Skeletal muscle tissue (tissue), 4 donors: Measurements from ENCODE around the gene UBE2U. TPM values are rescaled to one million over a fixed set of nuclear protein-coding genes. Genes with fewer than 3 reads are reported as not detected.

Source experiments
- H3K27ac ChIP-seq: one replicate; pipeline ENCODE4 v1.7.0; 2013; ENCODE audit warnings: mild to moderate bottlenecking, low read depth, low read length, inconsistent platforms
- H3K27me3 ChIP-seq, 3 donors: one replicate each; pipeline ENCODE4 v1.7.0; 2013; ENCODE audit warnings: low read length in 3 of 3; ENCODE audit not compliant: control insufficient read depth in 3 of 3, insufficient read depth in 3 of 3
- H3K36me3 ChIP-seq, 3 donors: one replicate each; pipeline ENCODE4 v1.7.0; 2013; ENCODE audit warnings: low read length in 3 of 3; ENCODE audit not compliant: control insufficient read depth in 3 of 3, insufficient read depth in 3 of 3
- H3K4me1 ChIP-seq, 3 donors: one replicate each; pipeline ENCODE4 v1.7.0; 2013; ENCODE audit warnings: low read length in 3 of 3, mild to moderate bottlenecking in 3 of 3; ENCODE audit not compliant: control insufficient read depth in 3 of 3, insufficient read depth in 3 of 3
- H3K4me3 ChIP-seq, 3 donors: one replicate each; pipeline ENCODE4 v1.7.0; 2013; ENCODE audit warnings: low read length in 3 of 3
- H3K9ac ChIP-seq, 3 donors: one replicate each; pipeline ENCODE4 v1.7.0; 2013; ENCODE audit warnings: low read length in 3 of 3, mild to moderate bottlenecking in 3 of 3, moderate library complexity in 2 of 3, low read depth in 1 of 3
- H3K9me3 ChIP-seq, 3 donors: one replicate each; pipeline ENCODE4 v1.7.0; 2013; ENCODE audit warnings: low read length in 3 of 3; ENCODE audit not compliant: control insufficient read depth in 3 of 3
- total RNA-seq: library from RNA; depleted of rRNA; stranded (reverse); fragments of >200 nt; gene quantifications from one replicate; pipeline ENCODE4 v1.2.3, GENCODE V29; 2014
- donor health status: Osteomylitis.

Gene UBE2U
- total RNA-seq, 1 donor from 2014 or later: not detected

DNA sequence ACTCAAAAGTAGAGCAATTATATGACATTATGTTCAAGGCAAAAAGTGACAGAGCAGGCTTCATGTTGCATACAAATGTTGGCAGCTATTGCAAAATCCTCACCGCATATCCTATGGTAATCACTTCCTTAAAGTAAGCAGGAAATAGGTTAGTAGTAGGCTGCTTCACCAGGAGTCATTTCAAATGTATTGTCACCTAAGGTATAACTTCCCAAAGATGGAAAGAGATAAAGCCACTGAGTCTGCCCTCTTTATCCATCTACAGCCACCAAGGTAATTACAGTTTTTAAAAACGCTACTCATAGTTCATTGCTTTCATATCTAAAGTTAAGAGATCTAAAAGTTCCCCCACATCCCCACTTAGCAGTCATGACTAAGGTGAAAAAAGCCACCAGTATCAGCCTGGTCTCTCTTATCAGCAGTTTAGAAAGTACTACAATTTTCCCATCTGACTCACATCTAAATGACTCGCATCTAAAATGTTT lies 31.6 kb upstream of the UBE2U start:
- Histone ChIP-seq H3K4me3 (no peak overlapping the region), H3K36me3 (no peaks in the 10 kb centered on the region), H3K27me3 (no peaks in the 10 kb centered on the region), H3K4me1 (peaks cover 5 to 8% (median 6%) of the 10 kb centered on the region in 3 donors), H3K9ac (no peak overlapping the region), H3K9me3 (no peaks in the 10 kb centered on the region), H3K27ac (no peak overlapping the region)

DNA sequence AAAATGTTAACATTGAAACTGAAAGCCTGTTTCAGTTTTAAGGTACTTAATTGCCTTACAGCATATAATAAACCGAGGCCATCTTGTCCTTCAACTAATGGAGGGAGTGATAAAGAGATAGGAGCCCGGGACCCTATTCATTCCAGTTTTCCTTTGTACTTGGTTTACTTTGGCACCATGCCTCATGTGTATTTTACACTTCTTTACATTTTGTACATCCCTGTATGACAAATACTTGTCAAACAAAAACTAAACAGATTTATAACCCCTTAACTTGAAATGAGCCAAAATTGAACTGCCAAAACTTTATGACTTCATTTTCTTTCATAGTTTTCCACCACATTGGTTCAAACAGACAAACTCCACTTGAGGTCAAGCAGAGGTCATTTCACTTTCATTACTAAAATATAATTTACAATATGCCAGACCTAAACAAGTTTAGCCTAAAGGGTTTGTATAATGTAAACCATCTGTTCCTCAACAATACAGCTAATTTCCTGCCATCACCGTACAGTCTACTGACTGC lies 30.9 kb upstream of the UBE2U start:
- H3K4me3 ChIP-seq: no peak overlapping the region
- no peaks in the 10 kb centered on the region for H3K9me3 ChIP-seq
- H3K36me3 ChIP-seq: no peaks in the 10 kb centered on the region
- H3K9ac ChIP-seq: no peak overlapping the region
- no peak overlapping the region for H3K27ac ChIP-seq
- no peaks in the 10 kb centered on the region for H3K27me3 ChIP-seq
- peaks cover 5 to 8% (median 6%) of the 10 kb centered on the region in 3 donors for H3K4me1 ChIP-seq

DNA sequence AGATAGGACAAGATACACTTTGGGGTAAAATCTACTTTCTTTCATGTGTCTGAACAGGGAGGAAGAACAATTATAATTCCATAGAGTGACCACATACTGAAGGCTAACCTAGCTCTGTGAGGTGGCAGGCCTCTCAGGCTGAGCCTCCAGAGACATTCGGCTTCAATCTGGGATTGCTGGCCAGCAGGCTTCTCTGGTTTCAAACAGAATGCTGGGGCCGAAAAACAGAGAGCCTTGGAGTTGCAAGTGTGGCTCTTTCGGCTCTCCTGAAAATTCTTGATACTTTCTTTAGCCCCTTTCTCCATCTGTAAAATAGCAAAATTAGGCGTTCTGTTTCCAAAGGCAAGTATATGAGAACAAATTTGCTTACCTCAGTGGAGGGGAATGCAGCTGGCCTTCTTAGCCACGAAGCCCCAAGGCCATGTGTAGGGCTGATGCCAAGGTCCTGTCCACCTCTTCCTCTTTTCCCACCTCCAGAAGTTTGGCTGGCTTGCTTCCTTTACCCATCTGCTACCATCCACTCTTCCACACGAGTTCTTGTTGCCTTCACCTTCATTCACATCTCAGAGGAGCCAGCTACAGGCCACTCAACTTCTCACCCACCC lies 30.0 kb upstream of the UBE2U start:
- Histone ChIP-seq H3K27ac (no peak overlapping the region), H3K4me3 (no peak overlapping the region), H3K27me3 (no peaks in the 10 kb centered on the region), H3K4me1 (peaks cover 5 to 8% (median 6%) of the 10 kb centered on the region in 3 donors), H3K9ac (peak overlapping the region in 1 of 3 donors; percentile 3), H3K9me3 (no peaks in the 10 kb centered on the region), H3K36me3 (peaks cover 0 to 4% (median 0%) of the 10 kb centered on the region in 3 donors)

DNA sequence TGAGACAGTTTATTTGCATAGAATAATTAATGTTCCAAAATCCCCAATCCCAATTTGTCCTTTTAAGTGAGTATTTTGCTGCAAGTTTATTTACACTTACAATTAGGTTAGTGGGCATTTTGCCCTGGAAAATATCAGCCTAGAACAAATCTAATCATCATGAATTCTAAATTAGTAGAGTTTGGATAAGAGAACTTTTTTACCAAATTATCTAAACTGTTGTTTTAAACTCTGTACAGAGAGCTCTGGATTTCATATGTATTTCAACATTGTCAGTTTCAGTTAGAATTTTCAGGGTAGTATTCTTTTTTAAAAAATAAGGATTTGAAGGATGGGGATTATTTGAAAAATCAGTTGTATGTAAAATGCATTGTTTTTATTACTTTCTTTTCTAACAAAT lies 27.8 kb upstream of the UBE2U start:
- Histone ChIP-seq H3K27ac (no peak overlapping the region), H3K9ac (no peak overlapping the region), H3K27me3 (no peaks in the 10 kb centered on the region), H3K4me3 (no peak overlapping the region), H3K4me1 (peaks cover 5 to 8% (median 6%) of the 10 kb centered on the region in 3 donors), H3K36me3 (peaks cover 0 to 6% (median 0%) of the 10 kb centered on the region in 3 donors), H3K9me3 (no peaks in the 10 kb centered on the region)

DNA sequence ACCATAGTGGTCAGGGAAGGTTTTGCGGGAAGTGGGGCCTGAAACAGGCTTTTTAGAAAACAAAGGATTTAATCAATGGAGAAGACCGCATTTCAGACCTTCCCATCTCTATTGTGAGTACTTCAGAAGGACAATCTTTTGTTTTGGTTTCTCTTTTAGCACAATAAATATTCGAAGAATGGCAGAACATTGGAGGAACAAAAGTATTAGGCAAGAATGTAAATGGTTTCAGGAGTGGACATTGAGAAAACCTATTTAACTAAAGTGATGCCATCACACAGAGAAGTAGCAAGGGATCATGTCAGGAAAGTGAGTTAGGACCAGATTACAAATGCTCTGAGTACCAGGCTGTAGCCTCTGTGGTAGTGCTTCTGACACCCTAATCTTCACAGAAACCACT lies 26.8 kb upstream of the UBE2U start:
- H3K27me3 ChIP-seq: no peaks in the 10 kb centered on the region

DNA sequence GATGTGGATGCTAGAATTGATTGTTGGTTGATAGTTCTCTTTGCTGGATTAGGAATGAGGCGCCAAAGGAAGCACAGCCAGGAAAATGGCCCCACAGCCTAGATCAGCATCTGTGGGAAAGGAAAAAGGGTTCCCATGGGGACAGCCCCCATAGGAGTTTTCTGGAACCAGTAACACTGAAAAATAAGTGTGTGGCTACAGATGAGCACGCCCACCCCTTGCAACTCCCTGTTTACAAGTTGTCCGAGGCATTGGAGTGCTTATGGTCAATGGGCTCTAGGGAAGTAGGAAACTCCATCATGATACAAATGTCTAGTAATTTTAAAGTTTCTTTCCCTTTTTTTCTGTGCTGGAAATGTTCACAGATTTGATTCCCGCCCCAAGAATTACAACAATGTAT lies 23.8 kb upstream of the UBE2U start:
- peaks cover 3 to 11% (median 6%) of the 10 kb centered on the region in 3 donors for H3K4me1 ChIP-seq

More for the DNA sequence above, 26.8 kb upstream of the UBE2U start:
- no peaks in the 10 kb centered on the region for H3K9me3 ChIP-seq
- no peak overlapping the region for H3K4me3 ChIP-seq
- no peak overlapping the region for H3K27ac ChIP-seq
- no peak overlapping the region for H3K9ac ChIP-seq
- peaks cover 0 to 6% (median 0%) of the 10 kb centered on the region in 3 donors for H3K36me3 ChIP-seq
- H3K4me1 ChIP-seq: peaks cover 5 to 8% (median 6%) of the 10 kb centered on the region in 3 donors

DNA sequence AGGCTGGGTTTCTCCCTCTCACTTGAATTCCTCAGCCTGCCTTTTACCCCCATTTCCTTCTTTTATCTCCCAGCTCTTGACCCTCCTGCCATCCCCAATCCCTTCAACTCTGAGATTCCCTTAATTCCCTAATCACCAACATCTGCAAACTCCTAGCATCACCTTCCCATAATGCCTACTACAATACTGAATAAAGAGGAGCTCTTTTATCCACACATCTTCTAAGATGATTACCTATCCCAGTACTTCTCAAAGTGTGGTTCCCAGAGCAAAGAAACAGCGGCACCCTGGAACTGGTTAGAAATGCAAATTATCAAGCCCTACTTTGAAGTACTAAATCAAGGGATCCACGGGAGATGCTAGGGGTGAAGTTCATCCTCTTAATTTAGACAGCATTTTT lies 21.2 kb upstream of the UBE2U start:
- Histone ChIP-seq H3K9me3 (no peaks in the 10 kb centered on the region), H3K4me3 (no peak overlapping the region), H3K27me3 (no peaks in the 10 kb centered on the region), H3K9ac (no peak overlapping the region), H3K27ac (no peak overlapping the region), H3K36me3 (peaks cover 0 to 6% (median 0%) of the 10 kb centered on the region in 3 donors), H3K4me1 (peaks cover 3 to 11% (median 6%) of the 10 kb centered on the region in 3 donors)

More for the DNA sequence above, 23.8 kb upstream of the UBE2U start:
- H3K9ac ChIP-seq: no peak overlapping the region
- H3K27me3 ChIP-seq: no peaks in the 10 kb centered on the region
- peaks cover 0 to 6% (median 0%) of the 10 kb centered on the region in 3 donors for H3K36me3 ChIP-seq
- H3K27ac ChIP-seq: no peak overlapping the region
- H3K9me3 ChIP-seq: no peaks in the 10 kb centered on the region
- no peak overlapping the region for H3K4me3 ChIP-seq

DNA sequence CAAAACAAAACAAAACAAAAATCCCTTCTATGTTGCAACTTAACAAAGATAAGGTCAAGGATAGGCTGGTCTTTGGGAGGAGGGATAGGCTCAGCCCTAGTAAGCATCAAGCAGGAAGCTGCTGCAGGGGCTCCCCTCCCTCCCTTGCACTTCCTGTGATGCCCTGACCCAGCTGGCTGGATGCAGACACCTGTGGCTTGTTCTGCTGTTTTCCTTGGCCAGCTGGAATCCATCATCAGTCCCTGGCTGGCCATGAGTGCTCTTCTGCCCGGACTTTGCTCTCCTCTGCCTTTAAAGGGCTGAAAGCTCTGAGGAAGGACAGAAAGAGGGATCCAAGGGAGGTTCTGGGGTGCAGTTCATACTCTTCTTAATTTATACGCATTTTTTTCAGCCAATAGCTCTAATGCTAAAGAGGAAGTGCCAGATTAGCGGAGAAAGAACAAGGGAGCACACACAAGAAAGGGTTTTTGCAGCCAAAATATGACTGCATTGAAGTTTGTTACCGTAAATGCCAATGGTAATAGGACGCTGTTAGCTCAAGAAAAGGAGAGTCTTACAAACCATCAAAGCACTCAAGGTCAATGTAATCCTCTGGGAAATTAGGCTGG lies 19.9 kb upstream of the UBE2U start:
- Histone ChIP-seq H3K9me3 (no peaks in the 10 kb centered on the region), H3K4me1 (peaks cover 3 to 11% (median 6%) of the 10 kb centered on the region in 3 donors), H3K9ac (peak overlapping the region in 1 of 3 donors; percentile 28), H3K4me3 (peak overlapping the region in 1 of 3 donors; percentile 25), H3K27me3 (no peaks in the 10 kb centered on the region), H3K36me3 (peaks cover 0 to 2% (median 0%) of the 10 kb centered on the region in 3 donors), H3K27ac (no peak overlapping the region)

DNA sequence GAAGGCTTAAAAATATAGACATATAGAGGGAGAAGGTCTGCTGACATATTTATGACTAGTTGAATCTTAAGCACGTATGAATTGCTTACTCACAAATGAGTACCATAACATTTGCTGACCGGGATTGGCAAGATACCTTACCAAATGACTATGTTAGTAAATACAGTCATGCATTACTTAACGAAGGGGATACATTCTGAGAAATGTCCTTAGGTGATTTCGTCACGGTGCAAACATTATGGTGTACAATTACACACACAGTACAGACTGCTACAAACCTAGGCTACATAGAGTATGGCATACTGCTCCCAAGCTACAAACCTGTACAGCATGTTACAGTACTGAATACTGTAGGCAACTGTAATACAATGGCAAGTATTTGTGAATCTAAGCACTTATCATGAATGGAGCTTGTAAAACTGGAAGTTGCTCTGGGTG lies 19.4 kb upstream of the UBE2U start:
- Histone ChIP-seq H3K4me1 (peaks cover 3 to 11% (median 6%) of the 10 kb centered on the region in 3 donors), H3K9me3 (no peaks in the 10 kb centered on the region), H3K9ac (peak overlapping the region in 1 of 3 donors; percentile 28), H3K4me3 (peak overlapping the region in 1 of 3 donors; percentile 25), H3K27ac (no peak overlapping the region), H3K27me3 (no peaks in the 10 kb centered on the region), H3K36me3 (no peaks in the 10 kb centered on the region)
